GM19099 (cell line): ENCODE data around the gene RDH8.

ENCODE experiments used
- POLR2A ChIP-seq: IDR thresholded peaks from 3 replicates; pipeline ENCODE4 v1.6.1; 2011; ENCODE audit warnings: low read depth; ENCODE audit not compliant: insufficient read length; ENCODE audit errors: extremely low read depth

The RDH8 gene

GRCh38 chr19:10013316-10013715 lies at the start of gene RDH8:
TSS of gene RDH8 (plus strand) at chr19:10013483. CDS start at chr19:10013498, 15 bp downstream.
- no peak for TF ChIP-seq POLR2A

- TF ChIP-seq POLR2A: no peak
These were observed 47.3 kb upstream of the RDH8 start for GRCh38 chr19:9966024-9966423.

- TF ChIP-seq POLR2A: no peak
These were observed 46.8 kb upstream of the RDH8 start for GRCh38 chr19:9966448-9966847.

GRCh38 chr19:9967326-9967725 lies 46.0 kb upstream of the RDH8 start:
- TF ChIP-seq POLR2A: no peak

GRCh38 chr19:9968820-9969687 lies 44.2 kb upstream of the RDH8 start:
- no peak for TF ChIP-seq POLR2A

GRCh38 chr19:9969688-9969975 lies 43.7 kb upstream of the RDH8 start:
- TF ChIP-seq POLR2A: no peak

- TF ChIP-seq POLR2A: no peak
These were observed 42.8 kb upstream of the RDH8 start for GRCh38 chr19:9970481-9970880.

GRCh38 chr19:9971166-9971897 lies 42.0 kb upstream of the RDH8 start:
- no peak for TF ChIP-seq POLR2A

GRCh38 chr19:9972103-9972502 lies 41.2 kb upstream of the RDH8 start:
- TF ChIP-seq POLR2A: no peak

- no peak for TF ChIP-seq POLR2A
These were observed 31.6 kb upstream of the RDH8 start for GRCh38 chr19:9981406-9982260.

GRCh38 chr19:9986787-9987281 lies 26.4 kb upstream of the RDH8 start:
- no peak for TF ChIP-seq POLR2A

- no peak for TF ChIP-seq POLR2A
These were observed 23.8 kb upstream of the RDH8 start for GRCh38 chr19:9989504-9989903.

GRCh38 chr19:9991425-9992191 lies 21.7 kb upstream of the RDH8 start:
- no peak for TF ChIP-seq POLR2A

- no peak for TF ChIP-seq POLR2A
These were observed 18.2 kb upstream of the RDH8 start for GRCh38 chr19:9995084-9995483.
